Left forelimb (tissue), 1 donor: ENCODE results near the gene SCUBE3.

Experiments
- DNase-seq: peaks from one replicate; pipeline ENCODE4 v3.0.0-alpha.2; 2018; ENCODE audit warnings: low spot score

The SCUBE3 gene

GRCh38 chr6:35209622-35210247, 4.0 kb upstream of the SCUBE3 start:
- DNase-seq, result no peak

GRCh38 chr6:35213298-35213791, 411 bp upstream of the SCUBE3 start:
- DNase-seq, result no peak

- no peak for DNase-seq
Observed at GRCh38 chr6:35214869-35215664, 1.3 kb downstream of the SCUBE3 start.

- DNase-seq, result no peak
Observed at GRCh38 chr6:35215665-35216411, 2.1 kb downstream of the SCUBE3 start.

- DNase-seq, result no peak
Observed at GRCh38 chr6:35216412-35216732, 2.6 kb downstream of the SCUBE3 start.

- no peak for DNase-seq
Observed at GRCh38 chr6:35216851-35217811, 3.4 kb downstream of the SCUBE3 start.

- DNase-seq, result no peak
Observed at GRCh38 chr6:35218021-35218420, 4.3 kb downstream of the SCUBE3 start.

GRCh38 chr6:35218456-35218855, 4.7 kb downstream of the SCUBE3 start:
- DNase-seq, result no peak

GRCh38 chr6:35219683-35220326, 6.0 kb downstream of the SCUBE3 start:
- no peak for DNase-seq

GRCh38 chr6:35220711-35221110, 7.0 kb downstream of the SCUBE3 start:
- no peak for DNase-seq

GRCh38 chr6:35223396-35223795, 9.6 kb downstream of the SCUBE3 start:
- DNase-seq, result no peak

- no peak for DNase-seq
Observed at GRCh38 chr6:35224720-35225119, 11.0 kb downstream of the SCUBE3 start.

GRCh38 chr6:35228481-35228880, 14.7 kb downstream of the SCUBE3 start:
- no peak for DNase-seq

GRCh38 chr6:35229304-35229703, 15.5 kb downstream of the SCUBE3 start:
- DNase-seq, result no peak

- no peak for DNase-seq
Observed at GRCh38 chr6:35230498-35230897, 16.7 kb downstream of the SCUBE3 start.

GRCh38 chr6:35230950-35231349, 17.2 kb downstream of the SCUBE3 start:
- no peak for DNase-seq

- no peak for DNase-seq
Observed at GRCh38 chr6:35231563-35231962, 17.8 kb downstream of the SCUBE3 start.

- DNase-seq, result no peak
Observed at GRCh38 chr6:35234901-35235300, 21.1 kb downstream of the SCUBE3 start.

- DNase-seq, result no peak
Observed at GRCh38 chr6:35236223-35236622, 22.5 kb downstream of the SCUBE3 start.

- DNase-seq, result no peak
Observed at GRCh38 chr6:35237476-35237875, 23.7 kb downstream of the SCUBE3 start.

- DNase-seq, result no peak
Observed at GRCh38 chr6:35238843-35239289, 25.1 kb downstream of the SCUBE3 start.
